A549 treated with CpdA at 1 μM for 4 hours (cell line): ENCODE data around the gene TARS2. TPM values are rescaled to one million over a fixed set of nuclear protein-coding genes. Genes with fewer than 3 reads are reported as not detected.

ENCODE experiments used
- total RNA-seq: library from RNA; stranded (reverse); fragments of 200-300 nt; extraction: Qiagen RNA extraction; gene quantifications from 5 replicates; pipeline ENCODE4 v1.2.3, GENCODE V29; 2022; ENCODE audit warnings: low read depth

Gene TARS2
- 19.4 to 25.9 TPM (median 22.6 TPM) in 5 replicates for total RNA-seq

GRCh38 chr1:150486966-150487762, at the start of gene TARS2:
TSS of gene TARS2 (plus strand) at chr1:150487419. CDS start at chr1:150487451, 32 bp downstream.

GRCh38 chr1:150507912-150508864, 21.0 kb downstream of the TARS2 start, which contains the start of gene ECM1:
TSS of gene ECM1 (plus strand) at chr1:150508109. CDS start at chr1:150508210, 101 bp downstream.

GRCh38 chr1:150515328-150516049, 28.3 kb downstream of the TARS2 start, which contains the start of gene FALEC:
TSS of gene FALEC (plus strand) at chr1:150515752.

GRCh38 chr1:150548632-150549495, 61.6 kb downstream of the TARS2 start, which contains the start of gene ADAMTSL4:
TSS of gene ADAMTSL4 (plus strand) at chr1:150549408. CDS start at chr1:150552289, 2,881 bp downstream.

Other genes starting within 250 kb of the TARS2 start
- not detected in 5 replicates for gene CA14, start 229.6 kb upstream of the TARS2 start, total RNA-seq
- gene APH1A, start 218.4 kb upstream of the TARS2 start, total RNA-seq, result 119 to 140 TPM (median 133 TPM) in 5 replicates
- gene C1orf54, start 214.6 kb upstream of the TARS2 start, total RNA-seq, result 0.11 to 0.32 TPM (median 0.18 TPM) in 4 of 5 replicates, not detected in the other
- gene CIART, start 204.9 kb upstream of the TARS2 start, total RNA-seq, result 0.33 to 0.78 TPM (median 0.40 TPM) in 5 replicates
- 78.8 to 85.8 TPM (median 83.1 TPM) in 5 replicates for gene MRPS21, start 193.6 kb upstream of the TARS2 start, total RNA-seq
- gene PRPF3, start 165.9 kb upstream of the TARS2 start, total RNA-seq, result 55.2 to 63.8 TPM (median 58.6 TPM) in 5 replicates
- 14.8 to 16.4 TPM (median 15.0 TPM) in 5 replicates for gene RPRD2, start 123.3 kb upstream of the TARS2 start, total RNA-seq
- 1.8 to 2.6 TPM (median 2.2 TPM) in 5 replicates for gene ECM1, start 20.7 kb downstream of the TARS2 start, total RNA-seq
- gene FALEC, start 28.3 kb downstream of the TARS2 start, total RNA-seq, result 0.18 to 0.39 TPM in 2 of 5 replicates, not detected in the others
- gene ADAMTSL4, start 62.0 kb downstream of the TARS2 start, total RNA-seq, result 2.2 to 3.3 TPM (median 3.0 TPM) in 5 replicates
- 124 to 148 TPM (median 141 TPM) in 5 replicates for gene MCL1, start 92.2 kb downstream of the TARS2 start, total RNA-seq
- gene ENSA, start 142.2 kb downstream of the TARS2 start, total RNA-seq, result 114 to 145 TPM (median 130 TPM) in 5 replicates
- gene GOLPH3L, start 209.7 kb downstream of the TARS2 start, total RNA-seq, result 15.1 to 21.1 TPM (median 17.1 TPM) in 5 replicates
- 6.4 to 10.5 TPM (median 7.1 TPM) in 5 replicates for gene HORMAD1, start 233.5 kb downstream of the TARS2 start, total RNA-seq